ES-I3 (cell line): ENCODE results near the gene FAM161B.
"Not testable (repeated sequence)": the region's sequence is repeated elsewhere in the genome, so short reads cannot be mapped to it uniquely, and the experiment has no call there.

Experiments used
- H3K36me3 ChIP-seq: 2 replicates; pipeline ENCODE4 v1.6.1; 2013; ENCODE audit warnings: mild to moderate bottlenecking, low read length, control low read depth, moderate library complexity; ENCODE audit not compliant: insufficient read depth
- H3K4me1 ChIP-seq: 2 replicates; pipeline ENCODE4 v1.6.1; 2013; ENCODE audit warnings: mild to moderate bottlenecking, control low read depth, low read length; ENCODE audit not compliant: insufficient read depth
- H3K9ac ChIP-seq: 2 replicates; pipeline ENCODE4 v1.6.1; 2013; ENCODE audit warnings: low read depth, mild to moderate bottlenecking, low read length, moderate library complexity
- H3K9me3 ChIP-seq: 2 replicates; pipeline ENCODE4 v1.6.1; 2013; ENCODE audit warnings: mild to moderate bottlenecking, low read length, moderate library complexity; ENCODE audit not compliant: control insufficient read depth, insufficient read depth

Gene FAM161B

GRCh38 chr14:73968885-73969284, 19.0 kb upstream of the FAM161B start:
- Histone ChIP-seq H3K36me3 (no peaks in the 10 kb centered on the region; the same call in 1 of the 2 replicates), H3K4me1 (no peaks in the 10 kb centered on the region), H3K9me3 (no peaks in the 10 kb centered on the region), H3K9ac (no peak overlapping the region)

- Histone ChIP-seq H3K9me3 (no peaks in the 10 kb centered on the region), H3K9ac (no peak overlapping the region), H3K36me3 (peaks cover 4% of the 10 kb centered on the region; the same call in 1 of the 2 replicates), H3K4me1 (no peaks in the 10 kb centered on the region)
Observed at GRCh38 chr14:73965216-73965615, 15.3 kb upstream of the FAM161B start.

- Histone ChIP-seq H3K9me3 (no peaks in the 10 kb centered on the region), H3K4me1 (no peaks in the 10 kb centered on the region), H3K36me3 (0 out of 2 replicates have a peak, but pooled peaks cover 8% of the 10 kb centered on the region), H3K9ac (no peak overlapping the region)
Observed at GRCh38 chr14:73961192-73961591, 11.3 kb upstream of the FAM161B start.

- H3K36me3 ChIP-seq = peaks cover 10% of the 10 kb centered on the region; the same call in 1 of the 2 replicates
Observed at GRCh38 chr14:73958591-73958990, 8.7 kb upstream of the FAM161B start.

GRCh38 chr14:73955674-73956073, 5.8 kb upstream of the FAM161B start:
- no peak overlapping the region for H3K9ac ChIP-seq
- no peaks in the 10 kb centered on the region for H3K4me1 ChIP-seq
- peaks cover 8% of the 10 kb centered on the region; the same call in 1 of the 2 replicates for H3K36me3 ChIP-seq
- no peaks in the 10 kb centered on the region for H3K9me3 ChIP-seq

More at GRCh38 chr14:73958591-73958990, 8.7 kb upstream of the FAM161B start:
- Histone ChIP-seq H3K4me1 (no peaks in the 10 kb centered on the region), H3K9me3 (no peaks in the 10 kb centered on the region), H3K9ac (no peak overlapping the region)

- Histone ChIP-seq H3K36me3 (peaks cover 6% of the 10 kb centered on the region; the same call in 1 of the 2 replicates), H3K4me1 (no peaks in the 10 kb centered on the region), H3K9ac (no peak overlapping the region), H3K9me3 (no peaks in the 10 kb centered on the region)
Observed at GRCh38 chr14:73953731-73954130, 3.8 kb upstream of the FAM161B start.

GRCh38 chr14:73945159-73945670, 4.7 kb downstream of the FAM161B start:
- H3K9ac ChIP-seq = no peak overlapping the region
- no peaks in the 10 kb centered on the region for H3K4me1 ChIP-seq
- H3K9me3 ChIP-seq = no peaks in the 10 kb centered on the region
- H3K36me3 ChIP-seq = no peaks in the 10 kb centered on the region

GRCh38 chr14:73944432-73945158, 5.3 kb downstream of the FAM161B start:
- Histone ChIP-seq H3K36me3 (no peaks in the 10 kb centered on the region), H3K9me3 (no peaks in the 10 kb centered on the region), H3K9ac (no peak overlapping the region), H3K4me1 (no peaks in the 10 kb centered on the region)

- H3K36me3 ChIP-seq = no peaks in the 10 kb centered on the region
- no peak overlapping the region for H3K9ac ChIP-seq
- H3K9me3 ChIP-seq = no peaks in the 10 kb centered on the region
- no peaks in the 10 kb centered on the region for H3K4me1 ChIP-seq
Observed at GRCh38 chr14:73943083-73943482, 6.8 kb downstream of the FAM161B start.

GRCh38 chr14:73942180-73942579, 7.7 kb downstream of the FAM161B start:
- no peaks in the 10 kb centered on the region for H3K36me3 ChIP-seq
- H3K9ac ChIP-seq = no peak overlapping the region
- no peaks in the 10 kb centered on the region for H3K9me3 ChIP-seq
- H3K4me1 ChIP-seq = no peaks in the 10 kb centered on the region

- H3K36me3 ChIP-seq = peaks cover 2% of the 10 kb centered on the region; the same call in 1 of the 2 replicates
- no peaks in the 10 kb centered on the region for H3K4me1 ChIP-seq
- H3K9ac ChIP-seq = no peak overlapping the region
- H3K9me3 ChIP-seq = no peaks in the 10 kb centered on the region
Observed at GRCh38 chr14:73937012-73937411, 12.9 kb downstream of the FAM161B start.

- H3K4me1 ChIP-seq = no peaks in the 10 kb centered on the region
- no peaks in the 10 kb centered on the region for H3K9me3 ChIP-seq
- peaks cover 7% of the 10 kb centered on the region for H3K36me3 ChIP-seq
- no peak overlapping the region for H3K9ac ChIP-seq
Observed at GRCh38 chr14:73936548-73936947, 13.3 kb downstream of the FAM161B start.

GRCh38 chr14:73935666-73936065, 14.2 kb downstream of the FAM161B start:
- Histone ChIP-seq H3K9me3 (no peaks in the 10 kb centered on the region), H3K4me1 (no peaks in the 10 kb centered on the region), H3K36me3 (peaks cover 14% of the 10 kb centered on the region), H3K9ac (no peak overlapping the region)

GRCh38 chr14:73924337-73924736, 25.6 kb downstream of the FAM161B start:
- no peaks in the 10 kb centered on the region for H3K4me1 ChIP-seq
- no peak overlapping the region for H3K9ac ChIP-seq
- H3K36me3 ChIP-seq = peaks cover 10% of the 10 kb centered on the region
- H3K9me3 ChIP-seq = no peaks in the 10 kb centered on the region

- not testable (repeated sequence) for H3K36me3 ChIP-seq, H3K9ac ChIP-seq, H3K4me1 ChIP-seq, H3K9me3 ChIP-seq
Observed at GRCh38 chr14:73919457-73919856, 30.4 kb downstream of the FAM161B start.
